H9 (cell line): ENCODE data around the gene IMMP2L. TPM values are rescaled to one million over a fixed set of nuclear protein-coding genes. Genes with fewer than 3 reads are reported as not detected.

Source experiments
- DNase-seq: peaks from one replicate; pipeline ENCODE4 v3.0.0-alpha.2; 2017
- H2AFZ ChIP-seq: one replicate; pipeline ENCODE4 v1.6.1; 2013; ENCODE audit warnings: mild to moderate bottlenecking, low read length, control low read depth, moderate library complexity
- H2AK5ac ChIP-seq: 2 replicates; pipeline ENCODE4 v1.6.1; 2013; ENCODE audit warnings: low read length, control low read depth, mixed read lengths; ENCODE audit not compliant: insufficient read length
- H2BK120ac ChIP-seq: one replicate; pipeline ENCODE4 v1.6.1; 2013; ENCODE audit warnings: low read depth, mild to moderate bottlenecking, low read length, control low read depth, inconsistent platforms; ENCODE audit not compliant: poor library complexity, severe bottlenecking
- H2BK12ac ChIP-seq: 2 replicates; pipeline ENCODE4 v1.6.1; 2013; ENCODE audit warnings: low read length, control low read depth, mixed read lengths, low read depth; ENCODE audit not compliant: insufficient read length
- H2BK15ac ChIP-seq: 2 replicates; pipeline ENCODE4 v1.6.1; 2013; ENCODE audit warnings: low read depth, low read length, control low read depth
- H2BK20ac ChIP-seq: one replicate; pipeline ENCODE4 v1.6.1; 2013; ENCODE audit warnings: low read depth, mild to moderate bottlenecking, low read length, control low read depth, inconsistent platforms; ENCODE audit not compliant: poor library complexity, severe bottlenecking
- H2BK5ac ChIP-seq: 2 replicates; pipeline ENCODE4 v1.6.1; 2013; ENCODE audit warnings: low read length, control low read depth, mixed read lengths; ENCODE audit not compliant: insufficient read length
- H3K14ac ChIP-seq: 2 replicates; pipeline ENCODE4 v1.6.1; 2013; ENCODE audit warnings: low read length, control low read depth; ENCODE audit not compliant: insufficient read depth
- H3K18ac ChIP-seq: 2 replicates; pipeline ENCODE4 v1.6.1; 2013; ENCODE audit warnings: low read depth, mild to moderate bottlenecking, mixed read lengths, low read length, control low read depth; ENCODE audit not compliant: insufficient read length
- H3K23ac ChIP-seq: 2 replicates; pipeline ENCODE4 v1.6.1; 2013; ENCODE audit warnings: low read length, control low read depth, mixed read lengths, low read depth; ENCODE audit not compliant: insufficient read length
- H3K23me2 ChIP-seq: 2 replicates; pipeline ENCODE4 v1.6.1; 2013; ENCODE audit warnings: low read depth, mild to moderate bottlenecking, mixed read lengths, low read length, control low read depth; ENCODE audit not compliant: insufficient read length, poor library complexity, severe bottlenecking
- H3K27ac ChIP-seq: 2 replicates; pipeline ENCODE4 v1.5.1; 2013; ENCODE audit warnings: low read length, control low read depth, mixed read lengths, low read depth; ENCODE audit not compliant: insufficient read length
- H3K27me3 ChIP-seq: 2 replicates; pipeline ENCODE4 v1.6.1; 2013; ENCODE audit warnings: low read length, control low read depth, inconsistent platforms; ENCODE audit not compliant: insufficient read depth
- H3K4ac ChIP-seq: 2 replicates; pipeline ENCODE4 v1.6.1; 2013; ENCODE audit warnings: low read depth, mild to moderate bottlenecking, control low read depth, inconsistent platforms, low read length, moderate library complexity
- H3K4me1 ChIP-seq: 2 replicates; pipeline ENCODE4 v1.6.1; 2013; ENCODE audit warnings: low read length, control low read depth, inconsistent platforms; ENCODE audit not compliant: insufficient read depth
- H3K4me2 ChIP-seq: 2 replicates; pipeline ENCODE4 v1.6.1; 2013; ENCODE audit warnings: low read length, control low read depth, mixed read lengths; ENCODE audit not compliant: insufficient read length, insufficient read depth
- H3K56ac ChIP-seq: 2 replicates; pipeline ENCODE4 v1.6.1; 2013; ENCODE audit warnings: low read depth, mild to moderate bottlenecking, mixed read lengths, low read length, control low read depth; ENCODE audit not compliant: insufficient read length
- H3K79me1 ChIP-seq: 2 replicates; pipeline ENCODE4 v1.6.1; 2013; ENCODE audit warnings: low read depth, mild to moderate bottlenecking, moderate library complexity, low read length, control low read depth, inconsistent platforms; ENCODE audit not compliant: insufficient read depth, poor library complexity, severe bottlenecking
- H3K79me2 ChIP-seq: 2 replicates; pipeline ENCODE4 v1.6.1; 2013; ENCODE audit warnings: low read length, control low read depth, inconsistent platforms; ENCODE audit not compliant: insufficient read depth
- H3K9ac ChIP-seq: 2 replicates; pipeline ENCODE4 v1.6.1; 2013; ENCODE audit warnings: low read length, control low read depth, mixed read lengths; ENCODE audit not compliant: insufficient read length; ENCODE audit errors: extremely low read depth
- H3K9me3 ChIP-seq: one replicate; pipeline ENCODE4 v1.6.1; 2013; ENCODE audit warnings: low read depth, low read length, inconsistent platforms; ENCODE audit not compliant: control insufficient read depth
- H3T11ph ChIP-seq: one replicate; pipeline ENCODE4 v1.6.1; 2013; ENCODE audit warnings: mild to moderate bottlenecking, low read length, control low read depth, inconsistent platforms
- H4K20me1 ChIP-seq: one replicate; pipeline ENCODE4 v1.6.1; 2013; ENCODE audit not compliant: control insufficient read depth, insufficient read length, insufficient read depth
- H4K5ac ChIP-seq: 2 replicates; pipeline ENCODE4 v1.6.1; 2013; ENCODE audit warnings: low read depth, mild to moderate bottlenecking, mixed read lengths, low read length, control low read depth; ENCODE audit not compliant: insufficient read length
- H4K8ac ChIP-seq: replicated peaks from 2 replicates; pipeline ENCODE4 v1.6.1; 2013; ENCODE audit warnings: low read length, control low read depth, mixed read lengths, low read depth; ENCODE audit not compliant: insufficient read length
- H4K91ac ChIP-seq: 2 replicates; pipeline ENCODE4 v1.6.1; 2013; ENCODE audit warnings: low read depth, mild to moderate bottlenecking, moderate library complexity, mixed read lengths, low read length, control low read depth; ENCODE audit not compliant: insufficient read length
- H3K27ac Mint-ChIP-seq, 3 experiments: 2 replicates in 2 of 3; 3 replicates in 1 of 3; pipeline ENCODE4 v1.8.0; 2020 to 2021; ENCODE audit warnings: mixed read lengths in 3 of 3, mild to moderate bottlenecking in 1 of 3, moderate library complexity in 1 of 3
- H3K27me3 Mint-ChIP-seq: 2 replicates; pipeline ENCODE4 v1.8.0; 2021; ENCODE audit warnings: low read depth, mild to moderate bottlenecking, moderate library complexity, mixed read lengths
- H3K36me3 Mint-ChIP-seq, 3 experiments: 2 replicates in 2 of 3; 3 replicates in 1 of 3; pipeline ENCODE4 v1.8.0; 2020 to 2021; ENCODE audit warnings: low read depth in 3 of 3, mixed read lengths in 3 of 3; ENCODE audit not compliant: insufficient read depth in 1 of 3
- H3K4me1 Mint-ChIP-seq, 2 experiments: 2 replicates each; pipeline ENCODE4 v1.8.0; 2020; ENCODE audit warnings: mixed read lengths in 2 of 2
- H3K4me3 Mint-ChIP-seq, 2 experiments: 2 replicates in 1 of 2; 3 replicates in 1 of 2; pipeline ENCODE4 v1.8.0; 2020 to 2021; ENCODE audit warnings: mild to moderate bottlenecking in 2 of 2, mixed read lengths in 2 of 2, moderate library complexity in 1 of 2
- H3K9me3 Mint-ChIP-seq, 2 experiments: 2 replicates in 1 of 2; 3 replicates in 1 of 2; pipeline ENCODE4 v1.8.0; 2020; ENCODE audit warnings: mild to moderate bottlenecking in 2 of 2, mixed read lengths in 2 of 2, moderate library complexity in 1 of 2
- CTCF ChIP-seq: fragments of 200-600 bp; sonication (generic); conservative IDR thresholded peaks from 3 replicates; pipeline ENCODE4 v1.8.0; 2021; ENCODE audit warnings: antibody characterized with exemption, mild to moderate bottlenecking
- WGBS: extraction: QIAGEN DNeasy Blood & Tissue Kit; methylation state at CpG from one replicate; pipeline ENCODE4 v1.1.7; 2013; ENCODE audit warnings: missing lambda C conversion rate, low lambda C conversion rate, mixed read lengths; ENCODE audit not compliant: insufficient read length; ENCODE audit errors: extremely low coverage; 5-methylcytosine and 5-hydroxymethylcytosine counted together
- total RNA-seq: library from RNA; stranded (reverse); gene quantifications from 2 replicates; pipeline ENCODE4 v1.2.1, GENCODE V29; 2021

IMMP2L gene
- total RNA-seq, 1 experiment from 2014 or later = 14.7 TPM

DNA sequence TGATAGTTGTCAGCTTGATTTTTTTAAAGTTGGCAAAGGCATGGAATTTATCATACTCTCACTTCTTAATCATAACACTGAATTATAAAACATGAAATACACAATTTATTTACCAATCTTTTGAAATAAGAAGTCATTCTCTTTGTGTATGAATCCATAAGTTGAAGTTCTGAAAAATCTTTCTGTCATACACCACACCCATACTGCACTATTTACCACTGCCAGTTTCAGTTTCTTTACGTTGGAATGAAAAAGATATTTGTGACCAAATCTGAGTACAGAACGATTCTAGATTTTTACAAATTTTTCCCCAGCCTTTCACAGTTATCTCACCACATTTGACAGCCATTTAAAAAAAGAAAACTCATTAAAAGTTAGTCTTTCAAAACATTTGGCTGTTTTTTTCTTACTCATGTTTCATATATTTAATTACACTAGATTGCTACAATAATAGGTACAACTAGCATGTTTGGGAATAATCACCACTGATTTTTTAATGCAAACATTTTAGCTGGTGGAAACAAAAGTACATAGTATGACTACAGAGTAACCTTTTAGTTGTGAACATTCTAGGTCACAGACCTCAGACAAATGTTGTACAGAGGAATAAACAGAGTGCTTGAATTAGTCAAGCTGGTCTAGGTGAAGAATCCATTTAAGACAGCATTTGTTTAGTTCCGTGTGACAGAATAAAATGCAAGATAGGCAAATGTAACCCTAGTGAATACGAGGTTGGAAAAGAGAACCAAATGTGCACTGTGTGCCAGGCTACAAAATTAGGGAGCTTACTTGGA lies 656.3 kb downstream of the IMMP2L start:
- Histone ChIP-seq H3K4me2 (no peak overlapping the region), H3K23ac (no peak overlapping the region), H4K91ac (no peak overlapping the region), H3K4me1 (no peaks in the 10 kb centered on the region), H3K27ac (no peak overlapping the region), H2AFZ (no peak overlapping the region), H3K18ac (no peak overlapping the region), H2BK120ac (no peak overlapping the region), H4K20me1 (no peaks in the 10 kb centered on the region), H3K79me1 (no peaks in the 10 kb centered on the region), H2BK20ac (no peak overlapping the region), H3T11ph (no peak overlapping the region), H3K27me3 (no peaks in the 10 kb centered on the region), H4K5ac (no peak overlapping the region), H3K79me2 (no peaks in the 10 kb centered on the region), H2BK12ac (no peak overlapping the region), H2BK15ac (no peak overlapping the region), H3K9me3 (no peaks in the 10 kb centered on the region), H2BK5ac (no peak overlapping the region), H3K23me2 (no peaks in the 10 kb centered on the region), H3K9ac (no peak overlapping the region), H3K14ac (no peak overlapping the region), H3K56ac (no peak overlapping the region), H2AK5ac (no peak overlapping the region), H3K4ac (no peak overlapping the region), H4K8ac (no peak overlapping the region)
- Mint-ChIP-seq H3K4me3 (no peak overlapping the region), H3K27me3 (no peaks in the 10 kb centered on the region), H3K4me1 (no peaks in the 10 kb centered on the region), H3K9me3 (no peaks in the 10 kb centered on the region), H3K27ac (no peak overlapping the region), H3K36me3 (no peaks in the 10 kb centered on the region)
- no CpG with 5 or more reads among the region's 4 CpGs for WGBS
- no peak for DNase-seq
- no peak for TF ChIP-seq CTCF
